T-helper 1 cell treated with Interleukin-12 subunit alpha and Interleukin-12 subunit beta and Interleukin-4 antibody, amounts not matched to agents 30 μg/mL and 1 μg/mL, for 36 hours (primary cell): ENCODE measurements around the gene SV2B.

Experiments used
- H3K27ac Mint-ChIP-seq: one replicate; pipeline ENCODE4 v1.8.0; 2021; ENCODE audit warnings: mild to moderate bottlenecking, mixed read lengths
- H3K27me3 Mint-ChIP-seq: one replicate; pipeline ENCODE4 v1.8.0; 2021; ENCODE audit warnings: low read depth, mixed read lengths
- H3K36me3 Mint-ChIP-seq: one replicate; pipeline ENCODE4 v1.8.0; 2021; ENCODE audit warnings: low read depth, mixed read lengths
- H3K4me1 Mint-ChIP-seq: one replicate; pipeline ENCODE4 v1.8.0; 2021; ENCODE audit warnings: low read depth, mixed read lengths
- H3K4me3 Mint-ChIP-seq: one replicate; pipeline ENCODE4 v1.8.0; 2021; ENCODE audit warnings: mild to moderate bottlenecking, moderate library complexity, mixed read lengths
- H3K9me3 Mint-ChIP-seq: one replicate; pipeline ENCODE4 v1.8.0; 2021; ENCODE audit warnings: mixed read lengths

Gene SV2B

DNA sequence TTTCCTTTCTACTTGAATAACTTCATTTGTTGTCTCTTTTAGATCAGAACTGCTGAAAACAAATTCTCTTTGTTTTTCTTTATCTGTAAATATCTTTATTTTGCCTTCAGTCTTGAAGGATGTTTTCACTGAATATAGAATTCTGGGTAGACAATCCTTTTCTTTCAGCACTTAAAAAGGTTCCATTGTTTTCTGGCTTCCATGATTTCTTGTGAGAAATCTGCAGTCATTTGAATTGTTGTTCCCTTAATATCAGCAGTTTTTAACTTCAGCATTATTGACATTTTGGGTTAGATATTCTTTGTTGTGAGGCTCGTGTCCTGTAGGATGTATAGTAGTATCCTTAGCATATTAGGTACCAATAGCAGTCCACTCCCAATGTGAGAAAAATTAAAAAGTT lies 65.8 kb downstream of the SV2B start:
- Mint-ChIP-seq H3K36me3 (no peaks in the 10 kb centered on the region), H3K4me3 (no peak overlapping the region), H3K27ac (no peak overlapping the region), H3K27me3 (peaks cover 3% of the 10 kb centered on the region), H3K9me3 (peaks cover 22% of the 10 kb centered on the region), H3K4me1 (no peaks in the 10 kb centered on the region)

- H3K27me3 Mint-ChIP-seq: peaks cover 6% of the 10 kb centered on the region
- H3K9me3 Mint-ChIP-seq: peaks cover 22% of the 10 kb centered on the region
- H3K4me1 Mint-ChIP-seq: no peaks in the 10 kb centered on the region
These were observed 68.4 kb downstream of the SV2B start for GRCh38 chr15:91168457-91168856.

DNA sequence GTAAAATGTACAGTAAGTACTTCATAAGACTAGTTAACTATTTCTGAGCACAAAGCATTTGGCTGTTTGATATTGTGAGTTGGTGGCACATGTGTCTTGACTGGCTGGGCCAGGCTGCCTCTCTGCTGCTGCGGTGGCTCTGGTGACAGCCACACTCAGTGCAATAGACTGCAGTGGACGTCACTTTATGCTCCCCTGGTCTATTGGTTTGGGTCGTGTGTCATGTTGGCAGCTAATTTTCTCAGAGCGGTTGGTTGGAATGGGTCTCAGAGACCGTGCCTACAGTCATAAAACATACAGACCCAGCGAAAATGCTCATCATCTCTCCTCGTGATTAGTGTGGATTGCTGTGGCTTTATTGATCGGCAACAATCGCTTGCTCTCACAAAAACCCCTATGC lies 71.3 kb downstream of the SV2B start:
- Mint-ChIP-seq H3K9me3 (peaks cover 8% of the 10 kb centered on the region), H3K27me3 (peaks cover 6% of the 10 kb centered on the region), H3K36me3 (no peaks in the 10 kb centered on the region), H3K4me3 (no peak overlapping the region), H3K4me1 (no peaks in the 10 kb centered on the region), H3K27ac (no peak overlapping the region)

More at GRCh38 chr15:91168457-91168856, 68.4 kb downstream of the SV2B start:
- no peak overlapping the region for H3K27ac Mint-ChIP-seq
- H3K4me3 Mint-ChIP-seq: no peak overlapping the region
- no peaks in the 10 kb centered on the region for H3K36me3 Mint-ChIP-seq

DNA sequence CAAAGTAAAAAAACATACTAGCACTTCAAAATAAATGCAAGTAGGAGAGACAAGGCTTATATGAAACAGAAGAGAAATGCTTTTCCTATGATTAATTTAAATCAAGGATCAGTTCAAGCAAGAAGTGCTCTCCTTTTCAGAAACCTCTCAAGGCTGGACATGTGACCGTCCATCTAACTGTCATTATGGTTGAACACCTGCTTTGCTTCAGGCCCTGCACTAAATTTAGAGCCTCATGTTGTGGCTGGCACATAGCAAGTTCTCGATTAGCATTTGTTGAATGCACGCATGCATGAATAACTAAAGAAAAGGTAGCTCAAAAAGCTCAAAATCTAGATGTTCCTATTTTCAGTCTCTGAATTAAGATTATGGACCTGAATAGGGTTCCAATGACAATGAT lies 82.0 kb downstream of the SV2B start:
- H3K27ac Mint-ChIP-seq: no peak overlapping the region
- no peaks in the 10 kb centered on the region for H3K36me3 Mint-ChIP-seq
- H3K27me3 Mint-ChIP-seq: peaks cover 13% of the 10 kb centered on the region
- H3K4me1 Mint-ChIP-seq: no peaks in the 10 kb centered on the region
- H3K9me3 Mint-ChIP-seq: no peaks in the 10 kb centered on the region
- no peak overlapping the region for H3K4me3 Mint-ChIP-seq

GRCh38 chr15:91183596-91183995 lies 83.5 kb downstream of the SV2B start:
- Mint-ChIP-seq H3K4me1 (no peaks in the 10 kb centered on the region), H3K9me3 (no peaks in the 10 kb centered on the region), H3K27me3 (peaks cover 13% of the 10 kb centered on the region), H3K27ac (no peak overlapping the region), H3K4me3 (no peak overlapping the region), H3K36me3 (no peaks in the 10 kb centered on the region)

- Mint-ChIP-seq H3K4me3 (no peak overlapping the region), H3K36me3 (no peaks in the 10 kb centered on the region), H3K27me3 (peaks cover 13% of the 10 kb centered on the region)
These were observed 84.4 kb downstream of the SV2B start for GRCh38 chr15:91184441-91184840.

DNA sequence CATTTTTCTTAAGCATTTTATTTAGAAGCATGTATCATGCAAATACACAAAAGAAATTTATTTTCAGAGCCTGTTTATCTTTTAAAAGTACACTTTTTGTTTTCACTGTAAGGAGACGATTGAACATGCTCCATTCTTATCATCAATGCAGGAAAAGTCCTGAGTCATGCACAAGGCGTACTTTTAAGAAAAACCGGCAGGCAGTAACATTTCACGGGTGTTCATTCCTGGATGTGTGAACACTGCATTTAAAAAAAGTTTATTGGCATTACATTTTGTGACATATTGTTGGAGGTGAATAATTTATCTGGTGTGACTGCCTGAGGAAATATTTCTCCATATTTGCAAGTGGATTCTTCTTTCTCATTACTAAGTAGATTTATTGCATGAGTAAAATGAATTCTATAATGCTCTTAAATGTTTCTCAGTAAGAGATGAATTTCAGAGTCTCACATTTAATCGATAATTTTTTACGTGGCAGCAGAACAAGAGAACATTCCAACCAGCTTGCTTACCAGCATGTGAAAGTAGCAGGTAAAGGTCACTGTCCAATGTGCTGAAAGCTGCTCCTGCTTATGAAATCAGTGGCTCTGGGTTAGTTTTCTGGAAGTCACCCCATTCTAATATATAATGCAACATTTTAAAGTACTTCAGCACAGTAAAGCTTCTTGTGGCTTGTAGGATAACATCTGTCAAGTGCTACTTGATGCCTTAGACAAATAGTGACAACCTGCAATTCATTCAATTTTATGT lies 87.0 kb downstream of the SV2B start:
- H3K27me3 Mint-ChIP-seq: peaks cover 15% of the 10 kb centered on the region
- H3K4me3 Mint-ChIP-seq: no peak overlapping the region
- no peak overlapping the region for H3K27ac Mint-ChIP-seq
- no peaks in the 10 kb centered on the region for H3K4me1 Mint-ChIP-seq
- H3K9me3 Mint-ChIP-seq: no peaks in the 10 kb centered on the region
- no peaks in the 10 kb centered on the region for H3K36me3 Mint-ChIP-seq

More at GRCh38 chr15:91184441-91184840, 84.4 kb downstream of the SV2B start:
- no peaks in the 10 kb centered on the region for H3K4me1 Mint-ChIP-seq
- no peaks in the 10 kb centered on the region for H3K9me3 Mint-ChIP-seq
- H3K27ac Mint-ChIP-seq: no peak overlapping the region

GRCh38 chr15:91192285-91192684 lies 92.2 kb downstream of the SV2B start:
- Mint-ChIP-seq H3K36me3 (no peaks in the 10 kb centered on the region), H3K27ac (no peak overlapping the region), H3K4me1 (no peaks in the 10 kb centered on the region), H3K4me3 (no peak overlapping the region), H3K9me3 (no peaks in the 10 kb centered on the region), H3K27me3 (peaks cover 16% of the 10 kb centered on the region)

GRCh38 chr15:91192690-91193377 lies 92.8 kb downstream of the SV2B start:
- Mint-ChIP-seq H3K36me3 (no peaks in the 10 kb centered on the region), H3K4me1 (no peaks in the 10 kb centered on the region), H3K27ac (no peak overlapping the region), H3K9me3 (no peaks in the 10 kb centered on the region), H3K27me3 (peaks cover 16% of the 10 kb centered on the region), H3K4me3 (no peak overlapping the region)

GRCh38 chr15:91193378-91193720 lies 93.3 kb downstream of the SV2B start:
- Mint-ChIP-seq H3K36me3 (no peaks in the 10 kb centered on the region), H3K27ac (no peak overlapping the region), H3K9me3 (no peaks in the 10 kb centered on the region), H3K27me3 (peaks cover 16% of the 10 kb centered on the region), H3K4me3 (no peak overlapping the region), H3K4me1 (no peaks in the 10 kb centered on the region)

- Mint-ChIP-seq H3K36me3 (no peaks in the 10 kb centered on the region), H3K9me3 (no peaks in the 10 kb centered on the region), H3K27ac (no peak overlapping the region), H3K4me1 (no peaks in the 10 kb centered on the region), H3K4me3 (no peak overlapping the region), H3K27me3 (peaks cover 16% of the 10 kb centered on the region)
These were observed 96.1 kb downstream of the SV2B start for GRCh38 chr15:91196127-91196526.

GRCh38 chr15:91196768-91197167 lies 96.7 kb downstream of the SV2B start:
- Mint-ChIP-seq H3K27ac (no peak overlapping the region), H3K4me1 (no peaks in the 10 kb centered on the region), H3K4me3 (no peak overlapping the region), H3K27me3 (peaks cover 16% of the 10 kb centered on the region), H3K9me3 (no peaks in the 10 kb centered on the region), H3K36me3 (no peaks in the 10 kb centered on the region)

DNA sequence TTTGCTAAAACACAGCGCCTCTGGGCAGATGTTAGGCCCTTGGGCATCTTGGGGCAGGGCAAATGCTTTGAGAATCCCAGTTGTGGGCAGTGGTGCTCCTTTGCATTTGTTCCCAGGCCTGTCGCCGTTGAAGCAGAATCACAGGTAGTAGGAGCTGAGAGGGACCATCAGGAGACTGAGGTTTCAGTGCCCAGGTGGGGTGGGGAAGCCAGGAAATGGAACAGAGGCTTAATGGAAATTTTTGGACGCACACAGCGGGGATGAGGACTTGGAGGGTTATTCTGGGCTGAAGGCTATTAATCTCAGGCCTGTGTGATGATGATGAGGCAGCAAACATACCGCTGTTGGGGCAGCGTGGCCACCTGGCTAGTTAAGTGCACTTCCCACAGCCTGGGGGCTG lies 99.5 kb downstream of the SV2B start:
- H3K36me3 Mint-ChIP-seq: no peaks in the 10 kb centered on the region
- H3K27me3 Mint-ChIP-seq: peaks cover 5% of the 10 kb centered on the region
- H3K4me1 Mint-ChIP-seq: no peaks in the 10 kb centered on the region
- no peak overlapping the region for H3K27ac Mint-ChIP-seq
- no peak overlapping the region for H3K4me3 Mint-ChIP-seq
- H3K9me3 Mint-ChIP-seq: no peaks in the 10 kb centered on the region

DNA sequence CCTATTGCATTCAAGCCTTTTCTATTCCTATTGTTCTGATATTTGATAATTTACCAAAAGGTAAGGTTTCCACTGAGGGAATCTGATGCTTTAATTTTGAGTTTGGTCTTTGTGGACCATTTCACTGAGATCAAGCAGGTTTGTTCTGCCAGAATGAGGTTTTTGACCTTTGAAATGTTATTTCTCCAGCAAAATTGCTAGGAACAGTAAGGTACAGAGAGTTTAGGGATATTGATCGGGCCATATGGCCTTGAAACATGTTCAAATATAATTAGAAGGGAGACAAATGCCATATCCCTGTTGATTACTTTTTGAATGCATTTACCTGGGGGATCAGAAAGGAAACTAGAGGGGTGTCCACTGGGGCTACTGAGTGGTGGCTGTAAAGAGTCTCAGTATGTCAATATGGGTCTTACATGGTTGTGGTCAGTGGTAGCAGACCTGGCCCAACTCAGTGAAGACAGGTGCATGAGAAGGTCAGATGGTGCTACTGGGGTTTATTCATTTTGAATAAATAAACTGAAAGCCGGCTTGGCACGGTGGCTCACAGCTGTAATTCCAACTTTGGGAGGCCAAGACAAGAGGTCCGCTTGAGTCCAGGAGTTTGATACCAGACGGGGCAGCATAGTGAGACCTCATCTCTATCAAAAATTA lies 100.2 kb downstream of the SV2B start:
- Mint-ChIP-seq H3K4me3 (no peak overlapping the region), H3K4me1 (no peaks in the 10 kb centered on the region), H3K36me3 (no peaks in the 10 kb centered on the region), H3K9me3 (no peaks in the 10 kb centered on the region), H3K27me3 (peaks cover 3% of the 10 kb centered on the region), H3K27ac (no peak overlapping the region)

DNA sequence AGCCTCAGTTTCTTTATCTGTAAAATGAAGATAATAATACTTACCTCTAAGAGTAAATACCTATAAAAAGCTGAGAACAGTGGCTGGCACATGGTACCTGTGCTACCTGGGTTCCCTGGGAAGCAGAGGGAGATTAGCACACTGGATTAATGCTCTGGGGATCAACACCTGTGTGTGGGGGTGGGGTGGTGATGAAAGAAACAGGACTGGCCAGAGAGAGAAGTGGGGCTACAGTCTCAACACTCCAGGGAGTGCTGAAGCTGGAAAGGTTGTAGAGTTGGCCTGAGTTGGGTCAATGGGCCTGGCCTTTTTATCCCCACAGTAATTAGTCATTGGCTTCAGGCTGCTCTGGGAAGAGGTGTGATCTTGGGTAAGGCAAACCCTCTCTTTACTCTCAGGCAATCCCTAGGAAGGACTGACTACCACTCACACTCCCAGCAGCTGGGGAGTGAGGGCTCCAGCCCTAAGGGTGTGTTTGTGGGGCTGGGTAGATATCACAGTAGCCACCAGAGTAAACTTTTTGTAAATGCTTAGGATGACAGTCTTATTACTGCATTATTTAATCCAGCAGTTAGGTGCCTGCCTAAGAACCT lies 102.5 kb downstream of the SV2B start:
- no peaks in the 10 kb centered on the region for H3K4me1 Mint-ChIP-seq
- no peaks in the 10 kb centered on the region for H3K36me3 Mint-ChIP-seq
- no peaks in the 10 kb centered on the region for H3K9me3 Mint-ChIP-seq
- H3K4me3 Mint-ChIP-seq: no peak overlapping the region
- no peak overlapping the region for H3K27ac Mint-ChIP-seq
- peaks cover 12% of the 10 kb centered on the region for H3K27me3 Mint-ChIP-seq
